Measurements from ENCODE around the gene DNMT1.

DNMT1 gene

GRCh38 chr19:10091895-10092641 is 102.7 kb downstream of the DNMT1 start:
- no peak for DNase-seq

GRCh38 chr19:10091370-10091687 is 103.4 kb downstream of the DNMT1 start:
- no peak for DNase-seq

GRCh38 chr19:10089801-10090375 is 104.9 kb downstream of the DNMT1 start:
- DNase-seq: no peak

GRCh38 chr19:10088949-10089554 is 105.7 kb downstream of the DNMT1 start:
- no peak for DNase-seq

GRCh38 chr19:10087296-10088061 is 107.3 kb downstream of the DNMT1 start:
- DNase-seq: no peak

GRCh38 chr19:10086591-10087192 is 108.1 kb downstream of the DNMT1 start:
- peak in 1 of 2 experiments; percentile 53 for DNase-seq

GRCh38 chr19:10085641-10086590 is 108.8 kb downstream of the DNMT1 start, which contains the start of gene SHFL:
Gene SHFL (plus strand): TSS chr19:10086317. CDS start chr19:10086428, 111 bp downstream.
- DNase-seq: peak; percentile 80 to 85

- DNase-seq: no peak
Measured at GRCh38 chr19:10084803-10085202, 110.0 kb downstream of the DNMT1 start.

GRCh38 chr19:10083911-10084310 is 110.8 kb downstream of the DNMT1 start:
- DNase-seq: no peak
